Measurements from ENCODE around the gene PCDHB3.

- TF ChIP-seq CTCF (IDR thresholded peaks at IDR 0.05), result no peak
- no peak for TF ChIP-seq POLR2A (IDR thresholded peaks at IDR 0.05)
Measured at GRCh38 chr5:141149812-141150211, 49.5 kb downstream of the PCDHB3 start, which contains the start of gene PCDHB6.

Data from uterus (tissue), 2 donors.